RKO (cell line): ENCODE results near the gene TMEM225B.
"Not testable (repeated sequence)": the region's sequence is repeated elsewhere in the genome, so short reads cannot be mapped to it uniquely, and the experiment has no call there.

Experiments used
- DNase-seq: peaks from one replicate; pipeline ENCODE4 v3.0.0-alpha.2; 2016; ENCODE audit warnings: low spot score

Gene TMEM225B

DNA sequence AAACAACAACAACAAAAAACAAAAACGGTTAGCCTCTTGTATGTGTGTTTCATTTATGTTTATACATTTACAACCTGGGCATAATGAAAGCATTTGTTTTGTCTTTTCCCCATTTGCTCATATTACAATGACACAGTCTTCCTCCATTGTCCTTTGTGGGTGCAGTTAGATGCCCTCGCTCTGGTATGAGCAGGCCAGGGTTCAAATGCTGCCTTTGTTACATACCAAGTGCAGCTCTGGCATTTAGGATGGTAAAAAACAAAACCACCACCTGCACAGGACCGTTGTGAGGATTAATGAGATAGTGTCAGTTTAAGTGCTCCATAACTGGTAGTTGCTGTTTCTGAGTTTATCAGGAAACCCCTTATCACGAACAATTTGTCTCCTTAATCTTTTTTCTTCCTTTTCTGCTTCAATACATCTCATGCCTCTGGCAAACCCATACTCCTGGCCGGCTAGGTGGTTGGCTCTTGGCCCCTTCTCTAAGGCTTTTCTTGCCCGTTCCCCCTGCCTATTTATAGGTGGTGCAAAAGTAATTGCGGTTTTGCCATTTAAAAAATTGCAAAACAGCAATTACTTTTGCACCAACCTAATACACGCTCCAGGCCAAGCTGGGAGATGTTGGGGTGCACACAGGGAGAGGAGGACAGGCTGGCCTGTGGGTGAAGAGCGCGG, 18.6 kb upstream of the TMEM225B start:
- DNase-seq = no peak

DNA sequence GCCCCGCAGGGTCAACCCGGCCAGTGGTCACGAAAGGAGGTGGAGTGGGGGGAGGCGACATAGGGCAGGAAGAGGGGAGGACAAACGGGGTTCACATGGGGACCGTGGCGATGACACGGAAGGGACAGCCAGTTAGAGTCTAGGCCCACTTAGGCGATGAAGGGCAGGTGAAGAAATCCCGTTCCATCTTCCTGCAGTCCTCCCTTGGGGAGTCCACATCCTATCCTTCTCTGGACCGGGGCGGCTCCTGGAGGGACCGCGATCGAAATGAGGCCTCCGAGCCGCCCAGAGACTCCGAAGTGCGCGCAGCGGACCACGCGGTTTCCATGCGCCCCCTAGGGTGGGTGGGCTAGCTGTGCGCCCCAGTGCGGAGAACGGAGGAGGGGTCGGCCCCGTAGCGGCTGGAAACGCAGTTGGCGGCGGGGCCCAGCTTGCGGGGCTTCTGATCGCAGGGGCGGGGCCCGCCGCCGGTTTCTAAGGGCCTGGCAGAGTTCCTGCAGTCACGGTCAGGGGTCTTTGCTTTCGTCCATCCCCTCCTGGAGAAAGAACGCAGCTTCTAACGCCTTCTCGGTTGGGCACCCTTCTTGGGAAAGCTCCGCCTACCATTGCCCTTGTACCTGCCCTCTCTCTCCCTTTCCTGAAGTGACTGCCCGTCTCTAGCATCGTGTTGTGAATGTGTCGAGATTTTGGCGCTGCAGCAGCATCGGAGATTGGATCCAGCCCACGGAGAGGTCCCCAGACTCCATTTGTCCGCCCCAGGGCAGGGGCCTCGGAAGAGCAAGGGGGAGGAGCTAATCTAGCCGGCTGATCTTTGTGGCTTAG, 17.9 kb upstream of the TMEM225B start:
- DNase-seq = no peak

DNA sequence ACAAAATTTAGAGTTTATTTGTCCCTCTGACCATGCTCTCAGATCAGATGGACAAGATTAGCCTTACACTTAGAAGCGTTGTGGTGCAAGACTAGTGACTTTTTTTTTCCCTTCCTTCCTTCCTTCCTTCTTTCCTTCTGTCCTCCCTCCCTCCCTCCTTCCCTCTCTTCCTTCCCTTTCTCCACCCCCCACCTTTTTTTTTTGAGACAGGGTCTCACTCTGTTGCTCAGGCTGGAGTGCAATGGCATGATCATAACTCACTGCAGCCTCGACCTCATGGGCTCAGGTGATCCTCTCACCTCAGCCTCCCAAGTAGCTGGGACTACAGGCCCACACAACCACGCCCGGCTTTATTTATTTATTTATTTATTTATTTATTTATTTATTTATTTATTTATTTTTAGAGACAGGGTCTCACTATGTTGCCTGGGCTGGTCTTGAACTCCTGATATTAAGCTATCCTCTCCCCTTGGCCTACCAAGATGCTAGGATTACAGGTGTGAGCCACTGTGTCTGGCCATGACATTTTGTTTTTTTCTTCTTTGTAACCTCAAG, 17.2 kb upstream of the TMEM225B start:
- not testable (repeated sequence) for DNase-seq

DNA sequence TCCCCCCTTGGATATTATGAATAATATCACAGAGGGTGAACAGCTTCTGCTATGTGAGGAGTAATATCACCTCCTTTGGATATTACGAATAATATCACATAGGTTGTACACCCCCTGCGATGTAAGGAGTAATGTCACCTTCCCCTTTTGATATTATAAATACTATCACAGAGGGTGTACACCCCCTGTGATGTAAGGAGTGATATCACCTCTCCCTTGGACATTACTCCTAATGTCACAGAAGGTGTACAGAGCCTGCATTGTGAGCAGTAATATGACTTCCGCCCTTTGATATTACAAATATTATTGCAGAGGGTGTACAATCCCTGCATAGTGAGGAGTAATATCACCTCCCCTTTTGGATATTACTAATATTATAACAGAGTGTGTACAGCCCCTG, 9.2 kb upstream of the TMEM225B start:
- DNase-seq = no peak

DNA sequence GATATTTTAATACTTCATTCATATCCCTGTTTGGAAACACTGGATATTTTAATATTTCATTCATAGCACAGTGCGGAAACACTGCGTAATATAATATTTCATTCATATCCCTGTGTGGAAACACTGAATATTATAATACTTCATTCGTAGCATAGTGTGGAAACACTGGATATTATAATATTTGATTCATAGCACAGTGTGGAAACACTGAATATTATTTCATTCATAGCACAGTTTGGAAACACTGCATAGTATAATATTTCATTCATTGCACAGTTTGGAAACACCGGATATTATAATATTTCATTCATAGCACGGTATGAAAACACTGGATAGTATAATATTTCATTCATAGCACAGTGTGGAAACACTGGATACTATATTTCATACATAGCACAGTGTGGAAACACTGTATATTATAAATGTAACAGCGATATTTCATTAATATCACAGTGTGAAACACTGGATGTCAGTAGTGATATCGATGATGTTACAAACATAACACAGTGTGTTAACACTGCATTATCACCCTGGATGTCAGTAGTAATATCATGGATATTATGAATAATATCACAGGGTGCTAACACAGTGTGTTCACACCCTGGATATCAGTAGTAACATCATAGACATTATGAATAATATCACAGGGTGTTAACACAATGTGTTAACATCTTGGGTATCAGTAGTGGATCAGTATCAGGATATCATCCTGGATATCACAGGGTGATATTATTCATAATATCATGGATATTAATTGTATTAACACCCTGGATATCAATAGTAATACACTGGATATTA, 2.9 kb upstream of the TMEM225B start:
- no peak for DNase-seq

DNA sequence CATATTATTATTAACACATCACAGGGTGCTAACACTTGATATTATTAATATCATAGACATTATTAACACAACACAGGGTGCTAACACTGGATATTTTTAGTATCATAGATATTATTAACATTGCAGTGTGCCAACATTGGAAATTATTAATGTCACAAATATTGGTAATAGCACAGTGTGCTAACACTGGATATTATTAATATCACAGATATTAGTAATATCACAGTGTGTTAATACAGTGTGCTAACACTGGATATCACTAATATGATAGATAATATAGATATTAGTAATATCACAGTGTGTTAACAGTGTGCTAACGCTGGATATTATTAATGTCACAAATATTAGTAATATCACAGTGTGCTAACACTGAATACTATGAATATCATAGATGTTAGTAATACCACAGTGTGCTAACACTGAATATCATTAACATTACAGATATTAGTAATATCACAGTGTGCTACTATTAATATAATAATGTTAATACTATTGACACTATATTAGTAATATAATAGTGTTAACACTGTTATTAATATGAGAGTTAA, 1.6 kb upstream of the TMEM225B start:
- no peak for DNase-seq

DNA sequence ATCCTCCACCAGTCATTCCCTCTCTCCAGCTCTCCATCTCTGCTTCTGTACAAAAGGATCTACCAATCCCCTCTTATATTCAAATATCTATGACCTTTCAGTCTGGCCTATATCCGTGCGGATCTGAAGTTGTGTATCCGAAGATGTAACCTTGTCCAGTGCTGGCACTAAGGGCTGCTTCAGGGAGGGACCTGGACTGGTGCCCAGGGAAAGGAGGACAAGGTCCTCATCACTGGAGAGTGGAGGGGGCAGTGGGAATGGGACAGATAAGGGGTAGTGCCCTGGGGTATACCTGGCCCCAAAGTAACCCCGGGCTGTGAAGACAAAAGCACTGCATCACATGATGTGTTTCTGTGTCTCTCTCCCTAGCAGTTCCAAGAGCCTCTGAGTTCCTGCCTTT, 1.8 kb downstream of the TMEM225B start:
- no peak for DNase-seq

DNA sequence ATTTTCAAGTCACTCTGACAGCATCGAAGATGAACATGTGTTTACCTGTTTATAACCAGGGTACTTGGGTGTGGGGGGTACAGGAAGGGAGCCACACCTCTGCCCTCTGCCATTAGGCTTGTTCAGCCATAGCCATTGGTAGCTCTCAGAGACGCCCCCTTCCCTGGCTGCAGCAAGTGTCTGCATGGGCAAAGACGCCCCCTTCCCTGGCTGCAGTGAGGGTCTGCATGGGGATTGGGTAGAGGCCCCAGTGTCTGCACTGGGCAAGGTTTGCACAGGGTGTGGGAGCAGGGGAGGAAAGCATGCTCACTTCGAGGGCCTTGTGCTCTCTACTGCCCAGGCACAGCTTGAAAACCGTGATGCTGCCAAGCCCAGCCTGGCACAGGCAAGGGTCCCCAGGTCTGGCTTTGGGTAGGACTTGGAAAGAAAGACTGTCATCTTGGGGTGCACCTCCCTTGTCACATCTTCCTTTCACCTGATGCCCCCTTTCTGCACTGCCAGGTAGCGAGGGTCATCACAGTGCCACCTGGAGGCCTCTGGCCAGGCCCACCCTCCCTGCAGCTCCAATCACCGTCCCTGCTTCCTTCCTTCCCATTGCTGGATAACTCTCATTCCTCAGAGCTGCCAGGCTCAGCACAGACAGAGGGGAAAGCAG, 3.7 kb downstream of the TMEM225B start:
- no peak for DNase-seq

DNA sequence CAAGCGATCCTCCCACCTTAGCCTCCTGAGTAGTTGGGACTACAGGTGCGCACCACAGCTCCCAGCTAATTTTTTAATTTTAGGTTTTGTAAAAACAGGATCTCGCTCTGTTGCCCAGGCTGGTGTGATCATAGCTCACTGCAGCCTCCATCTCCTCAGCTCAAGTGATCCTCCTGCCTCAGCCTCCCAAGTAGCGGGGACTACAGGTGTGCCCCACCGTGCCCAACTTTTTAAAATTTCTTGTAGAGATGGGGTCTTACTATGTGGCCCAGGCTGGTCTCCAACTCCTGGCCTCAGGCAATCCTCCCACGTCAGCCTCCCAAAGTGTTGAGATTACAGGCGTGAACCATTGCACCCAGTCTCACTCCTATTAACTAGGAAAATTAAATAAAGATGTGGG, 7.5 kb downstream of the TMEM225B start:
- no peak for DNase-seq

DNA sequence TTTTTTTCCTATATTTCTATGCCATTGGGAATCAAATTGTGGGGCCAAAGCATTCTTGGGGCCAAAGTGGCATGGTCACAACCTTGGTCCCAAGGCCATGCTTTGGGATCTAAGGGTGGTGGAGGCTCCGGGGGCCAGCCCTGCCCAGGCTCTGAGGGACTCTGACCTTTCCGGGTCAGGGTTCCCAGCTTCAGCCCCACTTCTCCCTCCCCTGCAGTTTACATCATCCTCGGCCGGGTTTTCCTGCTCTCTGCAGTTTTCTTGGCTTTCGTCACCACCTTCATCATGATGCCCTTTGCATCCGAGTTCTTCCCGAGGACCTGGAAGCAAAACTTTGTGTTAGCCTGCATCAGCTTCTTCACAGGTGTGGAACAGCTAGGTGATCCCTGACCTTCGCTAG, 8.5 kb downstream of the TMEM225B start:
- DNase-seq = no peak

DNA sequence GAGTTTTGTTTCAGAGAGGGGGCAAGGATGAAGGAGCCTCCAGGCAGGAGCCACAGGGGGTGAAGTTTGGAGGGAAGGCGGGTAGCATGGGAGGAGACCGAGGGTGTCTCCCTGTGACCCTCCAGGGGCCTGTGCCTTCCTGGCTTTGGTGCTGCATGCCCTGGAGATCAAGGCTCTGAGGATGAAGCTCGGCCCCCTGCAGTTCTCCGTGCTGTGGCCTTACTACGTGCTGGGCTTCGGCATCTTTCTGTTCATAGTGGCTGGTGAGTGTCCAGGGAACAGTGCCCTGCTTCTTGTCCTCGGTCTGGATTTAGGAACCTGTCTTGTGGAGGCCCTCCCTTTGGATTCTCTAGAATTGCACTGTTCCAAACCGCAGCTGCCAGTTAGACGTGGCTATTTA, 9.5 kb downstream of the TMEM225B start:
- no peak for DNase-seq

DNA sequence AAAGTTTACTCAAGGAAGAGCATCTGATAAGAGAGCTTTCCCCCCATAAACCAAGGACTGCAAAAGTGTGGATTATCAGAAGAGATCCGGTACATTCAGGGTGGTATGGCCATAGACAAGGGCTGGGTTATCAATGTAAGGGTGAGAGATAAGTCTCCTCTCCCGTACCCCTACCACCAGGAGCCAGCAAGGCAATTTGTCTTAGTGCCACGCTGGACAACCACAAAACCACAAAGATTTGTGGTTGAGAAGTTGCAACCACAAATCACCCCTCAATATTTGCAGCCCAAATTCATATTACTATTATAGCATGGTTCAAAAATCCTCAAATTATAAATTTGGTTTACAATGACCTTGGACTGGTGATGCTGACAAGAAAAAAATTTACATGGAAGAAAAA, 16.4 kb downstream of the TMEM225B start:
- DNase-seq = no peak

DNA sequence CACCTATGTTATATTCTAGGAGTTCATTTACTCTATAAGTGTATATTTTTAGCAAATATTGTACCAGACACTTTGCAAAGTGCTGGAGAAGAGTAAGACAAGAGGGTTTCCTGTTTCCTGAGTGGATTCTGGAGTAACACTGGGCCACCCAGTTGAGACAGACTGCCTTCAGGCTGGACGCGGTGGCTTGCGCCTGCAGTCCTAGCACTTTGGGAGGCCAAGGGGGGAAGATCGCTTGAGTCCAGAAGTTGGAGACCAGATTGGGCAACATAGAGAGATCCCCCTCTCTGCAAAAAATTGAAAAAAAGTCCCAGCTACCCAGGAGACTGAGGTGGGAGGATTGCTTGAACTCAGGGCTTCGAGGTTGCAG, 17.9 kb downstream of the TMEM225B start:
- DNase-seq = no peak

DNA sequence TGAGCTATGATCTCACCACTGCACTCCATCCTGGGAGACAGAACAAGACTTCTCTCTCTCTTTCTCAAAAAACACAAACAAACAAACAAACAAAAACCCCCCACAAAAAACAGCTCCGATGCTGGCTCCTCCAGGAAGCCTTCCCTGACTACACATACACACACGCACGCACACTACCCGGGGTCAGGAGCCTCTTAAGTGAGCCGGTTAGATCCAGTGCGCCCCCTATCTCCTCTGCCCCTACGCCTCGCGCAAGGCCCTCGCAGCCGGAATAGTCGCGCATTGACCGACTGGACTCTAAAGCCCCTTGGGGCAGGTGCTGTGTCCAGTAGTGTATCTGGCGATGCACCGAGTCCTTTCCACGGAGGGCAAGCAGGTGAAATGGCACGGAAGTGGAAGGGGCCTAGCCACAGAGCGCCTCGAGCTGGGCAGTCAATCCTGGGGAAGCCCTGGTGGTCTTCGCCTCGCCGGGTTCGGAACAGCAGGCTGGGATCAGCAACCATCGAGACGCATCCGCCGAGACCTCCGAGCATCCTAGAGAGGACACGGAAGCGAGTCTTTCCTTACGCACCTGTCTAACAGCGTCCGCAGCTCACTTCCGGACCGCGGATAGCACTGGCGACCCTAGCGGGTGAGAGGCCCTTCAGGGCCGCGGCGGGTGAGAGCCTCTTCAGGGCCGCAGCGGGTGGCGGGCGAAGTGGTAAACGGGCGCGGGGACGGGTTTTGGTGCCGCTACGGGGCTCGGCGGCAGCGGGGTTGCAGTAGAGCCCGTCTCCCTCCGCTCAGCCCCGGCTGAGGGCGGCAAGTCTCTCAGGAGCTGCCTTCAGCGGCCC, 18.5 kb downstream of the TMEM225B start, which contains the start of gene ZSCAN25:
Gene ZSCAN25, plus strand, starts transcription at position 588 of the 833 bp plus-strand sequence. CDS start 2,661 bp downstream, outside the sequence.
- peak; percentile 98 for DNase-seq

DNA sequence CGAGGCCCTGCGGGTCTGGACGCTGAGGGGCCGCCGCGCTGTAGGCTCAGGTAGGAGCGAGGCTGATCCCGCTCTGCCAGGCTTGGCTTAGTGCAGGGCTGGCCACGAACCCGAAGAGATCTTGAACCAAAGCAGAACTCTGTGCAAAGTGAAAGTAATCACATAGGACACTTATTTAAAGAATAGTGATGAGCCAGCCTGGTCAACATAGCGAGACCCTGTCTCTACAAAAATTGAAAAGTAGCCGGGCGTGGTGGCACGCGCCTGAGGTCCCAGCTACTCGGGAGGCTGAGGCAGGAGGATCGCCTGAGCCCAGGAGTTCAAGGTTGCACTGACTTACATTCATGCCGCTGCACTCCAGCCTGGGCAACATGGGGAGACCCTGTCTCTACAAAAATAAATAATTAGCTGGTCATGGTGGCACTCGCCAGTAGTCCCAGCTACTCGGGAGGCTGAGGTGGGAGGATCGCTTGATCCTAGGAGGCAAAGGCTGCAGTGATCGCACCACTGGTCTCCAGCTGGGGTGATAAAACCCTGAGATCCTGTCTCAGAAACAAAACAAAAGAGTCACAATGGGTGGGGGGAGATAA, 19.2 kb downstream of the TMEM225B start:
- DNase-seq = peak; percentile 23

DNA sequence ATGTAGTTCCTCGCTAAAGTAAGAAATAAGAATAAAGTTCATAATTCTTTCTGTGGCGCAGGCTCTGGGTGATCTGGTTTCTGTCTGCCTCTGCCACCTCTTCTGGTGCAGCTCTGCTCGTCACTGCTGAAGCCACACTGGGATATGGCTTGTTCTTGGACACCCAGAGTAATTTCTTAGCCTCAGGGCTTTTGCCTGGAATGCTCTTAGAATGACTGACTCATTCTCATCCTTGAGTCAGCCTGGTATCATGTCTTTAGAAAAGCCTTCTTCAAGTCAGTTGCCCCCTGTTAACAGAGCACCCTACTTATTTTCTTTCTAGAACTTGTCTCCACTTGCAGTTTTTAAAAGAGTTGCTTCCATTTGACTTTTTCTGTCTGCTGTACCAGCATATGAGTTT, 20.7 kb downstream of the TMEM225B start:
- DNase-seq = peak; percentile 81

DNA sequence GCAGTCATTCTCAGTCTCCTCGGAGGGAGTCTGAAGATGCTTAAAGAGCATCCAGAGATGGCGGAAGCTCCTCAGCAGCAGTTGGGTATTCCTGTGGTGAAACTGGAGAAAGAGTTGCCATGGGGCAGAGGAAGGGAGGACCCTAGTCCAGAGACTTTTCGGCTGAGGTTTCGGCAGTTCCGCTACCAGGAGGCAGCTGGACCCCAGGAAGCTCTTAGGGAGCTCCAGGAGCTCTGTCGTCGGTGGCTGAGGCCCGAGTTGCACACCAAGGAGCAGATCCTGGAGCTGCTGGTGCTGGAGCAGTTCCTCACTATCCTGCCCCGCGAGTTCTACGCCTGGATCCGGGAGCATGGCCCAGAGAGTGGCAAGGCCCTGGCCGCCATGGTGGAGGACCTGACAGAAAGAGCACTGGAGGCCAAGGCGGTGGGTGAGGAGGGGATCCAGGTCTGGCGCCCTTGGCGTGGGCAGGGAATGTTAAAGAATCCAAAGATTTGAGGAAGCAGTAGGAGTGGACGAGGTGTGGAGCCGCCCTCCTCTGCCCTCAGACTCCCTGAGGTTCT, 21.6 kb downstream of the TMEM225B start:
- no peak for DNase-seq

DNA sequence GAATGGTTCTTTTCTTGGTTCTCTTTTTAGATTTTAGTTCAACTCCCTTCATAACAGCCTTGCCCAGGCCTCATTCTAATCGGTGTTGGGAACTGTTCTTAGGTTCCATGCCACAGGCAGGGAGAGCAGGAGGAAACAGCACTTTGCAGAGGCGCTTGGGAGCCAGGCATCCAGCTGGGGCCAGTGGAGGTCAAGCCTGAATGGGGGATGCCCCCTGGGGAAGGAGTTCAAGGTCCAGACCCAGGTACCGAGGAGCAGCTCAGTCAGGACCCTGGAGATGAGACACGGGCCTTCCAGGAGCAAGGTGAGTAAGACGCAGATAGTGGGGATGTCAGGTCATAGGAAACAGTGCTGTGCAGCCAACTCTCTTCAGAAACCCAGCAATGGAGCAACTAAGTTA, 23.2 kb downstream of the TMEM225B start:
- DNase-seq = no peak

DNA sequence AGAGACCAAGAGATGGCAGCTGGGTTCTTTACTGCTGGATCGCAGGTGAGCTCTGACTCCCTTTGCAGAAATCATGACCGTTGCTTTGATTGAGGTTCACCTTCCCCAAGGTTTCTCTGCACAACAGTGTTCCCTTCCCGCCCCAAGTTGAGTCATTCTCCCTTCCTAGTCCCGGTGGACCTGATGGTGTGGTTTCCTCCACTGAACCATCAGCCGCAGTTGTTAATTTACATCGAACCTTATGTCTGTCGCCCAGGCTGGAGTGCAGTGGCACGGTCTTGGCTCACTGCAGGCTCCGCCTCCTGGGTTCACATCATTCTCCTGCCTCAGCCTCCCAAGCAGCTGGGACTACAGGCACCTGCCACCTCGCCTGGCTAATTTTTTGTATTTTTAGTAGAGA, 24.5 kb downstream of the TMEM225B start:
- DNase-seq = no peak

DNA sequence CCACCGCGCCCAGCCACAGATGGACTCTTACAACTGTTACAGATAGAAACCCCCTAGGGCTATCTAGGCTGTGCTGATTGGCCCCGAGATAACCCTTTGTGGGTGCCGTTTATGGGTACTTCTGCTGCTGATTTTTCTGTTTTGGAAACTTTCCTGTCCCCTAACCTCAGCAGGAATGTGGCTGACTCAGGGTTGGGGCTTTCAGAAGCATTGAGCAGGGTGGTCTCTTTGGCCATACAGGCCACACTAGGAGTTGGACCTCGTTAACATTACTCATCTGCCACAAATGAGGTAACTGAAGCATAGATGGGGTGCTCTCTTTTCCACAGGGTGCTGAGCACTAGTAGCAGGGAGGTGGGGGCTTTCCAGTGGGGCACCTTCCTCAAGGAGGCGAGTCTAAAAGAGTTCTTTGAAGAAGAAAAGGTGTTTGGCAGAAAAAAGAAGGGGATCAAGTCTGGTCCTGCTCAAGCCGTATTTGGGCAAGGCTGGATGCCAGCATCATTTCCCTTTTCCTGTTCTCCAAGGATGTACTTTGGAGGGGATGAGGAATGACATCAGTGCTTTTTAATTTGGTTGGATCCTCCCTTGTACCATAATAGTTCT, 25.1 kb downstream of the TMEM225B start:
- no peak for DNase-seq
